ENCODE measurements around the gene GPR37.

DNA sequence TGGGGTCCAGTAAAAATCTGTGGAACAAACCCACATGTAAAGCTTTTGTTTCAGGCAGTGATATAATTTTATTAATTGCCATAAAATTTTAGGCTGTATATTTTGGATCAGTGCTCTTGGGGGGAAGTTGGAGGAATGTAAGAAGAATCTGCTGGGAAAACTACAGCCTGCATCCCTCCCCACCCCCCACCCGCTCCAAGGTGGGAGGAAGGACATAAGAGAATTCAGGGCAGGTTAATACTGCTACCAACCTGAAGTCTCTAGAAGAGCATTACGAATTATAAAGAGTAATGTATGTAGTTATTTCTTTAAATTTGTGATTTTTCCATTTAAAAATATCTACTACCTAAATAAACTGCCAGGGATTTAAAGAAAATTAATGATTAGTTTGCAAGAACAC, 47.2 kb upstream of the GPR37 start:
- TF ChIP-seq, protein P1, sequence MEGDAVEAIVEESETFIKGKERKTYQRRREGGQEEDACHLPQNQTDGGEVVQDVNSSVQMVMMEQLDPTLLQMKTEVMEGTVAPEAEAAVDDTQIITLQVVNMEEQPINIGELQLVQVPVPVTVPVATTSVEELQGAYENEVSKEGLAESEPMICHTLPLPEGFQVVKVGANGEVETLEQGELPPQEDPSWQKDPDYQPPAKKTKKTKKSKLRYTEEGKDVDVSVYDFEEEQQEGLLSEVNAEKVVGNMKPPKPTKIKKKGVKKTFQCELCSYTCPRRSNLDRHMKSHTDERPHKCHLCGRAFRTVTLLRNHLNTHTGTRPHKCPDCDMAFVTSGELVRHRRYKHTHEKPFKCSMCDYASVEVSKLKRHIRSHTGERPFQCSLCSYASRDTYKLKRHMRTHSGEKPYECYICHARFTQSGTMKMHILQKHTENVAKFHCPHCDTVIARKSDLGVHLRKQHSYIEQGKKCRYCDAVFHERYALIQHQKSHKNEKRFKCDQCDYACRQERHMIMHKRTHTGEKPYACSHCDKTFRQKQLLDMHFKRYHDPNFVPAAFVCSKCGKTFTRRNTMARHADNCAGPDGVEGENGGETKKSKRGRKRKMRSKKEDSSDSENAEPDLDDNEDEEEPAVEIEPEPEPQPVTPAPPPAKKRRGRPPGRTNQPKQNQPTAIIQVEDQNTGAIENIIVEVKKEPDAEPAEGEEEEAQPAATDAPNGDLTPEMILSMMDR (IDR thresholded peaks at IDR 0.05): no peak
- no peak for TF ChIP-seq POLR2A (IDR thresholded peaks at IDR 0.05)

All from right lobe of liver (tissue), 4 donors.